ENCODE results near the gene SKP1. TPM values are rescaled to one million over a fixed set of nuclear protein-coding genes. Genes with fewer than 3 reads are reported as not detected.

Gene SKP1
- total and polyA plus RNA-seq, 10 of the 15 experiments (the other 5 are each of a cell fraction or from before 2014, with no cell fraction given), result 100 to 1,686 (median 519) TPM

- TF ChIP-seq E2F4 (IDR thresholded peaks at IDR 0.05; ENCODE audit: low read depth, low read length) (no peak), KLF5 (IDR thresholded peaks at IDR 0.05; ENCODE audit: partially characterized antibody) (no peak), BHLHE40 (IDR thresholded peaks at IDR 0.05; ENCODE audit: borderline replicate concordance in 1 of 2, low read depth in 2 of 2, low read length in 1 of 2) (no peak), IKZF2 (IDR thresholded peaks at IDR 0.05) (no peak), SP1 (IDR thresholded peaks at IDR 0.05; ENCODE audit: low read depth, low read length) (no peak)
Measured at GRCh38 chr5:134149571-134150303, 27.0 kb downstream of the SKP1 start (continued).

GRCh38 chr5:134148986-134149539 is 27.7 kb downstream of the SKP1 start:
- CTCF ChIA-PET, result interaction anchor here (0.8 to 24.1 kb wide), 2 partner anchors 110 to 123 kb away, joined by 3 to 792 read pairs; no protein-coding TSS in a partner anchor
- FAIRE-seq (no peak), DNase-seq (ENCODE audit: low read depth, low spot score) (no peak), ATAC-seq (no peak)
- H3K9me3 ChIP-seq (replicated peaks; ENCODE audit: control insufficient read depth, insufficient read depth, low read length), result no peaks in the 10 kb centered on the region
- H3K36me3 ChIP-seq (ENCODE audit: control insufficient read depth in 2 of 2, insufficient read depth in 2 of 2, low read length in 1 of 2), result peaks cover 27 to 30% of the 10 kb centered on the region in 2 experiments
- no peaks in the 10 kb centered on the region for H3K79me2 ChIP-seq (ENCODE audit: control insufficient read depth, insufficient read depth, low read length)
- H3K4me1 ChIP-seq (ENCODE audit: control insufficient read depth, insufficient read depth, low read length), result no peaks in the 10 kb centered on the region
- POLR2A ChIA-PET, result interaction anchor here (0.5 to 0.6 kb wide), 3 partner anchors 24 to 83 kb away, joined by 4 to 5 read pairs (median 5); no protein-coding TSS in a partner anchor
- SMC1A ChIA-PET (ENCODE audit: uncharacterized antibody, unreplicated experiment), result interaction anchor here (21.6 kb wide), 1 partner anchor 110 kb away, joined by 441 read pairs; no protein-coding TSS in a partner anchor
- no peaks in the 10 kb centered on the region for H3K27me3 ChIP-seq (replicated peaks in 1 of 2; ENCODE audit: control insufficient read depth in 2 of 2, insufficient read depth in 2 of 2, low read length in 1 of 2)
- no peak overlapping the region for H2AFZ ChIP-seq (ENCODE audit: control insufficient read depth, low read depth, low read length)
- RAD21 ChIA-PET (ENCODE audit: unreplicated experiment), result interaction anchor here (2.9 to 5.8 kb wide), 2 partner anchors 48 to 108 kb away, joined by 30 to 63 read pairs; no protein-coding TSS in a partner anchor
- TF ChIP-seq SMAD5 (IDR thresholded peaks at IDR 0.05; ENCODE audit: low read depth), result peak; percentile 70; the same call in 1 of the 2 replicates
- TF ChIP-seq EP300 (IDR thresholded peaks at IDR 0.05; ENCODE audit: borderline replicate concordance in 1 of 2, control insufficient read depth in 1 of 2, low read depth in 2 of 2, low read length in 2 of 2), result no peak
- TF ChIP-seq IRF4 (IDR thresholded peaks at IDR 0.05; ENCODE audit: low read depth, low read length), result no peak
- no peak for TF ChIP-seq BRCA1 (IDR thresholded peaks at IDR 0.05; ENCODE audit: low read depth, low read length)
- TF ChIP-seq MTA3 (IDR thresholded peaks at IDR 0.05; ENCODE audit: borderline replicate concordance, low read length), result peak; percentile 20; the same call in 1 of the 2 replicates
- intact Hi-C loops (cut with micrococcal nuclease; ENCODE audit: unreplicated experiment), result no loop called here
- no peak overlapping the region for H3K9ac ChIP-seq (ENCODE audit: control insufficient read depth, insufficient read depth, low read length)
- no peak overlapping the region for H3K27ac ChIP-seq (ENCODE audit: control insufficient read depth, insufficient read depth)
- H4K20me1 ChIP-seq (ENCODE audit: control insufficient read depth, insufficient read depth), result no peaks in the 10 kb centered on the region
- H3K4me3 ChIP-seq, result no peak overlapping the region
- in situ Hi-C loops (cut with MboI), result no loop called here
- no peak overlapping the region for H3K4me2 ChIP-seq (ENCODE audit: control insufficient read depth, insufficient read depth)
- no TSS peak for BruUV-seq (replicated peaks)
- 93% methylated on average over 6 of the region's 6 CpGs for WGBS (ENCODE audit: insufficient coverage, insufficient replicate concordance, low lambda C conversion rate, missing lambda C conversion rate)

Data from GM12878 (cell line).